ENCODE results near the gene CDK2AP2.

Gene CDK2AP2

DNA sequence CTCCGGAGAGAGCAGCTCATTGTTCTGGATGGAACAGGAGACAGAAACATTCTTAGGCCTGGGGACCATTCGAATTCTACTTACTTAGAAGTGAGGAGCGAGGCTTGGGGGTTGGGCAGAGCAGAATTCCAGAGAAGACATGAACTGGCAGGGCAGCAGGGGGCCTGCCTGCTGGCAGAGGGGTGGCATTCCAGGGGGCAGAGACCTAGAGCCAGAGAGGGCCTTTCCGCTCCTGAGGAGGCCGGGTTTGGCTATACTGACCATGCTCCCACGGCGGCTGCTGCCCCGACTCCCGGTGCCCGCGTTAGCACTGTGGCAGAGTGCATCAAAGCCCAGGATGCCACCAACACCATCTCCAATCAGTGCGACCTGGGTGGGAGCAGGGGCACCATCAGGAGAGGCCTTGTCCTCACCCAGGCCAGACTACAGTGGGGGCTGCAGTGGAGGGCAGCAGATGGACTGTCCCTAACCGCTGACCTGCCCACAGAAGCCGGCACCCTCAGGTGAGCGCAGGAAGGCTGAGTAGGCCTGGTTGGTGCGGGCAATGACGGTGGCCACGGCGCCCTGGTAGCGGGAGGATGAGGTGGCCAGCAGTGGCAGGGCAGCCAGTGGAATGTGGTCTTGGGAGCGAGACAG, 10.2 kb downstream of the CDK2AP2 start:
- DNase-seq (ENCODE audit: low read depth in 1 of 2, low spot score in 1 of 2) = no peak
- no peak for TF ChIP-seq JUND (IDR thresholded peaks at IDR 0.05; ENCODE audit: low read depth)
- in situ Hi-C loops (cut with HindIII; ENCODE audit: low pct_unique_long_range_greater_than_20kb, low sequenced_read_pairs) = no loop called here

DNA sequence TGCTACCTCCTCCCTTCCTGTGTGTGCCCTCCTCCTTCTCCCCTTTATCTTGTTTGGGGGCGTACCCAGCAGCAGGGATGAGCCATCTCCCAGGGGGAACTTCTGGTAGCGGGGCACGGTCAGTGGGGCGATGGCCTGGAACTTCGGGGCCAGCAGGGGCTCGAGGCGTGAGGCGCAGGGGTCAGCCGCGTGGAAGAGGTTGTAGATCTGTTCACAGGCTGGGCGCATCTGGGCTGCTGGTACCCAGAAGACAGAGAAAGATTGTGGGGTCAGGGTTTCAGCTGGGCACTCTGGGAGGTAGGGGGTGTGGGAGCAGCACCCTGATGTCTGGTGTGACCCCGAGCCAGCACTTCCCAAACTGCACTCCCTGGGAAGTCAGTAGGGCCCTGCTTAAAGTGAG, 11.8 kb downstream of the CDK2AP2 start:
- in situ Hi-C loops (cut with HindIII; ENCODE audit: low pct_unique_long_range_greater_than_20kb, low sequenced_read_pairs) = no loop called here
- no peak for TF ChIP-seq JUND (IDR thresholded peaks at IDR 0.05; ENCODE audit: low read depth)
- no peak for DNase-seq (ENCODE audit: low read depth in 1 of 2, low spot score in 1 of 2)

DNA sequence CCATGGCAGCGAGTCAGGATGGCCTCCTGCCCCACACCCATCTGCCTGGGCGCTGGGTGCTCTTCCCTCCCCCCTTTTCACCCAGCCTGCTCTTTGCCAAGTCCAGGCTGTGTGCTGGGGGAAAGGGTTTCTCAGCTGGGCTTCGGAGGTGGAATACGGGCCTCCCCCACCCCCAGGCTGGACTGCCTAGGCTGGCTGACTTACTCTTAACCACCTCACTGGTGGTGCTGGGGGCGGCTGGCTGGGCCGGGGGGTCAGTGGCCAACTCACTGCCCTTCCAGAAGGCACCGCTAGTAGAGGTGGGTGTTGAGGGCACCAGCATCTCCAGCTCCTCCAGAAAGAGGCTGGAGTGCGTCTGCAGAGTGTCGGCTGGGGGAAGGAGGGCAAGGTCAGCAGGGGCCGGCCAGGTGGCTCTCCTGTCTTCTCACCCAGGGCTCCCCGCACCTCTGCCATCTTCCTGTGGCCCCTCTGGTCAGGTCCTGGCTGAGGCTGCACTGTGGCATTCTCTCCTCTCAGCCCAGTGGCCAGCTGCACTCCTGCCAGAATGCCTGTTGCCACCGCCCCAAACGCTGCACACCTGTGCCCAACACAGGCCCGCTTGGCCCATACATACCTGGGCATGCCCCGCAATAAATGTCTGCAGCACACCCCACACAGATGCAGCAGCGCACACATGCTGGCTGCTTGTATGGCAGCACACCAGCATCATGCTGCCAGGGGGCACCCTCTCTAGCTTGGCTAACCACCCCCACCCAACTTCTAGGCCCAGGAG, 12.5 kb downstream of the CDK2AP2 start:
- in situ Hi-C loops (cut with HindIII; ENCODE audit: low pct_unique_long_range_greater_than_20kb, low sequenced_read_pairs) = no loop called here
- TF ChIP-seq JUND (IDR thresholded peaks at IDR 0.05; ENCODE audit: low read depth) = no peak
- DNase-seq (ENCODE audit: low read depth in 1 of 2, low spot score in 1 of 2) = no peak

DNA sequence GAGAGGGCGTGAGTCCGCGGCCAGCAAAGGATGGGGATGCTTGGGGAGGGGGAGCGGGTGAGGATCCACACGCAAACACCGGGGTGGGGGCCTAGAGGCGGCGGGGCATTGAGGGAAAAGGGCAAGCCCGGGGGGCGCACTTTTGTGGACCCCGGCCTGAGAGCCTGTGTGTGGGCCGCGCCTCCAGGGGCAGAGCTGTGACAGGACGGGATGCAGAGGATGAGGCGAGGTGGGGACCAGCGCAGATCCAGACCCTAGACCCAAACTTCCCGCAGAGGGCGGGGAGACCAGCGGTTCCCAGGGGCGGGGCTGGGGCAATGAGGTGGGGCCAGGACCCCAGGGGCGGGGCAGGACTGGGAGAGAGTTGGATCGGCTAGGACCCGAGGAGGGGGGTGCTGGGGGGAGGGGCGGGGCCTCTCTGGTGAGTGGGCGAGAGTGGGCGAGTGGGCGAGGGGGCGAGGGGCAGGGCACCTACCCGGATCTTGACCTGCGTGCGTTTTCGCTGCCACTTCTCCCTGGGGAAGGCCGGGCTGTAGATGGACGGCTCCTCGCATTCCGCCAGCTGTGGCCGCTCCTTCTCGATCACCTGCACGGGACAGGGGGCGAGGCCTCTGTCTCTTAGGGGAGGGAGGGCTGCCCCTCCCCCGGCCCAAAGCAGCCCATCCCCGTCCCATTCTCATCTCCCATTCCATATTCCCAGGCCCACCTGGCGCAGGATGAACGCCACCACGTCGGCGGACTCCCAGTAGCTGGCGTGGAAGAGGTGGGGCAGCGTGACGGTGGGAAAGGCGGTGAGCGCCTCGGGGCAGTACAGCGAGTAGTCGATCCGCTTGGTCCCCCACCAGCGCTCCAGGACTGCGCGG, 13.4 kb downstream of the CDK2AP2 start:
- no peak for TF ChIP-seq JUND (IDR thresholded peaks at IDR 0.05; ENCODE audit: low read depth)
- in situ Hi-C loops (cut with HindIII; ENCODE audit: low pct_unique_long_range_greater_than_20kb, low sequenced_read_pairs) = no loop called here
- no peak for DNase-seq (ENCODE audit: low read depth in 1 of 2, low spot score in 1 of 2)

DNA sequence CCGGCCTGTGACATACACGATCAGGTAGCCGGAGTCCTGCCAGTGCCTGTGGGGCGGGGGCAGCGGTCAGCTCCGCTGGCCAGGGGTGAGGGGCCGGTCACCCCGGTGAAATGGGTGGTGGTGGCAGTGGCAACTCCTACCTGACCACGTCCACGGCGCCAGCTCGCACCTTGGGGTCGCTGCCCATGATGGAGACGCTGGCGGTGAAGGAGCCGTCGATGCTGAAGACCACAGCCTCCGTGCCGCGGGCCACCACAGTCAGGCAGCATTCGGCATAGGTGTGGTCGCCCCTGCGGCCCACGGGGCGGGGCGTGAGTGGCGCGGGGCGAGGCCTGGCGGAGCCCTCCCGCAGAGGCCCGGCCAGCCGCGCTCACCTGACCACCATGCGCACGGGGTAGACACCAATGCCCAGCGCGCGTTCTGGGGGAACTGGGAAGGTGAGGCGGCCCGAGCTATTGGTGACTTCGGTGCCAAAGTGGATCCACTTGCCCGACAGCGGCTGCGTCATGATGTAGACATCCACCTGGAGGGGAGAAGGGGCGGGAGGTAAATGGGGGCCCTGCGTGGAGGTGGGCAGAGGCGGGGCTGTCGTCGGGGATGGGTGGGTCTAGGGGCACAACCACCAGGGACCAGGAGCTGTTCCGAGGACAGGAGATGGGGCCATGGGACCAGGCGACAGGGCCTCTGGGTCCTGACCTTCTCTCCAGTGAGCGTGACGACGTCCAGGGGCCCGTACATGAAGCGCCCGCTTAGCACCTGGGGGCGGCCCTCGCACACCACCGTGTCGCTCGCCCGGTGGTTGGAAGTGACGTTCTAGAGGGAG, 14.2 kb downstream of the CDK2AP2 start:
- no peak for TF ChIP-seq JUND (IDR thresholded peaks at IDR 0.05; ENCODE audit: low read depth)
- DNase-seq (ENCODE audit: low read depth in 1 of 2, low spot score in 1 of 2) = no peak

DNA sequence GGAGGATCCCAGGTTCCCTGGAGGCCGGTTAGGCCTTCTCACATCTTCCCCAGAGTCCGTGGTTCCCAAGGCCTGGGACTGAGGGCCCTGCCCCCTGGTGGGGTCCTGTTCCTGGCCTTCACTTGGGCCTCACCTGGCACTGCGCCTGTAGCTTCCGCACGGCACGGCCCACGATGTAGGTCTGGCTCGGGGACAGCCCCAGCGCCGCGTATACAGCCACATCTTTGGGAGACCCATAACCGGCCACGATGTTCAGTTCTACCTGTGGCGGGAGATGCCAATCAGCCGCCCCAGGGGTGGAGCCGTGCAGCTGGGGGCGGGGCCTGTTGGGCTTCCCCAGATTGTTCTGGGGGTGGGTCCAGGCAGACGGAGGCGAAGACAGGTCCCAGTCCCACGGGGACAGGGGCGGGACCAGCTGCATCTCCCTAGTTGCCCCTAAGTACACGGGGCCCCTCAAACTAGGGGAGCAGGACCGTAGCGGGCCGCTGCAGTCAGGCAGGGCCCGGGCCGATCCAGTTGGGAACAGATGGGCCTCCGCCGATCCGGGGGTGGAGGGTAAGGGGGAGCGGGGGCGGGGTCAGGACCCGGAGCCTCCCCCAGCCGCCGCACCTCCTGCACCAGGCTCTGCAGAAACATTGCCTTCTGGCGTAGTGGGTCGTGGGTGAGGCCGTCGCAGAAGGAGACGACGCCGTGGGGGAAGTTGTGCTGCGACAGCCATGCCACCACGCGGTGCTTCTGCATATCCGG, 15.0 kb downstream of the CDK2AP2 start:
- no peak for TF ChIP-seq JUND (IDR thresholded peaks at IDR 0.05; ENCODE audit: low read depth)
- no peak for DNase-seq (ENCODE audit: low read depth in 1 of 2, low spot score in 1 of 2)
- in situ Hi-C loops (cut with HindIII; ENCODE audit: low pct_unique_long_range_greater_than_20kb, low sequenced_read_pairs) = no loop called here

More for the DNA sequence above, 14.2 kb downstream of the CDK2AP2 start:
- in situ Hi-C loops (cut with HindIII; ENCODE audit: low pct_unique_long_range_greater_than_20kb, low sequenced_read_pairs) = no loop called here

DNA sequence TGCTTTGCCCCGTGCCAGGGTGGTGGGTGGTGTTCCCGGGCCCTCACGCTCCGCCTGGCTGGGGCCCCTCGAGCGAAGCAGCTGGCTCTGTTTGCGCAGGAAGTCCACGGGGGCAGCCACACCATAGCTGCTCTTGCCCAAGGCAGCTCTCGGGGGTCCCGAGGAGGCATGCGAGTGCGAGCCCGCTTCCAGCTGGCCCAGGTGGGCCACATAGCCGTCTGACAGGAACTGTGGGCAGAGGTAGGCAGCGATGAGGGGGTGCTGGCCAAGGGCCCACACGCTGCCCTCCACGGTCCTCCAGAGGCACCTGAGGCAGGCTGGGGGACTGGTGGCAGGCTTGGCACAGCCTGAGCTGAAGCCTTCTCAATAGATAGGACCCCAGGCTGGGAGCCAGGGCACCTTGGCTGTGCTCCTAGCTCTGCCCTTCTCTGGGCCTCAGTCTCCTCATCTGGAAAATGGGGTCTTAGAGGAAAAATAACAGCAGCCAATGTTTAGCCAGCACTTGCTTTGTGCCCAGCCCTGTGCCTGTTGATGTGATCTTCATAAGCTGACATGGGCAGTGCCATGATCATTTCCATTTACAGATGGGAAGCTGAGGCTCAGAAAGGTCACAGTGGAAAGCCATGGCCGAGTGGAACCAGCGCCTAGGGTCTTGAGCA, 15.8 kb downstream of the CDK2AP2 start:
- no peak for TF ChIP-seq JUND (IDR thresholded peaks at IDR 0.05; ENCODE audit: low read depth)
- in situ Hi-C loops (cut with HindIII; ENCODE audit: low pct_unique_long_range_greater_than_20kb, low sequenced_read_pairs) = no loop called here
- no peak for DNase-seq (ENCODE audit: low read depth in 1 of 2, low spot score in 1 of 2)

DNA sequence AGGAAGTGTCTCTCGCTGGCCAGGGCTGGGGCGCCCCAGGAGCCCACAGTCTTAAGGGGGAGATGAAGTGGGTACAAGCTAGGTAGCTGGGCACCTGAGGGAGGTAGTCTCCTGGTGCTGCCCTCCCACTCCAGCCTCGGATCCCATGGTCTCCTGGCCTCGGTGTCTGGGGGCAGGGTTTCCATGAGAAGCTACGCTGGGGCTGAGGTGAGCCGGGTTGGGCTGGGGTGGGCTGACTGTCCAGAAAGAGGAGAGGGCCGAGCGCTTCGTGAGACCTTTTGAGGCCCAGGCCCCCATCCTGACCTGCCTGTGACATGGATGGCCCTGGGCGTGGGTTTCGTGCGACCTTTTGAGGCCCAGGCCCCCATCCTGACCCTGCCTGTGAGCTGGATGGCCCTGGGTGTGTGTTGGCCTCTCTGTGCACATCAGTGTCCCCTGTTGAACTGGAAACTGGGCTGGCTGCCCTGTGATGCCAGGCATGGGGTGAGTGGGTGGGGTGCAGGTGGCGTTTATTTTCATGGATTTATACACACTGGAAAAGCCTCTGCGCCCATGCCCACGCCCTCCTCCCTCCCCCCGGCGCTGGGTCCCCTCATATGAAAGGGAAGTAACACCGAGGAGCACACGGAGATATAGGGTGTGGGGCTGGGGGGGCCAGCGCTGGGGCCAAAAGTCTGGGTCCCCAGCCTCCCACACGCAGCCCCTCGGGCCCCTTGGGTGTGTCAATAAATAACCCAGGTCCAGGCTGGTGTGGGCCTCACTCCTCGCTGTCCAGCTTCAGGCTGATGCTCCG, 16.5 kb downstream of the CDK2AP2 start:
- DNase-seq (ENCODE audit: low read depth in 1 of 2, low spot score in 1 of 2) = no peak
- TF ChIP-seq JUND (IDR thresholded peaks at IDR 0.05; ENCODE audit: low read depth) = no peak
- in situ Hi-C loops (cut with HindIII; ENCODE audit: low pct_unique_long_range_greater_than_20kb, low sequenced_read_pairs) = no loop called here

DNA sequence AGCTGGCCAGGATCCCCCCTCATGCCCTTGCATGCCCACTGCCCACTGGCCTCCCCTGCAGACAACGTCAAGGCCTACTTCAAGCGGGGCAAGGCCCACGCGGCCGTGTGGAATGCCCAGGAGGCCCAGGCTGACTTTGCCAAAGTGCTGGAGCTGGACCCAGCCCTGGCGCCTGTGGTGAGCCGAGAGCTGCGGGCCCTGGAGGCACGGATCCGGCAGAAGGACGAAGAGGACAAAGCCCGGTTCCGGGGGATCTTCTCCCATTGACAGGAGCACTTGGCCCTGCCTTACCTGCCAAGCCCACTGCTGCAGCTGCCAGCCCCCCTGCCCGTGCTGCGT, 17.3 kb downstream of the CDK2AP2 start:
- TF ChIP-seq JUND (IDR thresholded peaks at IDR 0.05; ENCODE audit: low read depth) = no peak
- in situ Hi-C loops (cut with HindIII; ENCODE audit: low pct_unique_long_range_greater_than_20kb, low sequenced_read_pairs) = no loop called here
- DNase-seq (ENCODE audit: low read depth in 1 of 2, low spot score in 1 of 2) = no peak

DNA sequence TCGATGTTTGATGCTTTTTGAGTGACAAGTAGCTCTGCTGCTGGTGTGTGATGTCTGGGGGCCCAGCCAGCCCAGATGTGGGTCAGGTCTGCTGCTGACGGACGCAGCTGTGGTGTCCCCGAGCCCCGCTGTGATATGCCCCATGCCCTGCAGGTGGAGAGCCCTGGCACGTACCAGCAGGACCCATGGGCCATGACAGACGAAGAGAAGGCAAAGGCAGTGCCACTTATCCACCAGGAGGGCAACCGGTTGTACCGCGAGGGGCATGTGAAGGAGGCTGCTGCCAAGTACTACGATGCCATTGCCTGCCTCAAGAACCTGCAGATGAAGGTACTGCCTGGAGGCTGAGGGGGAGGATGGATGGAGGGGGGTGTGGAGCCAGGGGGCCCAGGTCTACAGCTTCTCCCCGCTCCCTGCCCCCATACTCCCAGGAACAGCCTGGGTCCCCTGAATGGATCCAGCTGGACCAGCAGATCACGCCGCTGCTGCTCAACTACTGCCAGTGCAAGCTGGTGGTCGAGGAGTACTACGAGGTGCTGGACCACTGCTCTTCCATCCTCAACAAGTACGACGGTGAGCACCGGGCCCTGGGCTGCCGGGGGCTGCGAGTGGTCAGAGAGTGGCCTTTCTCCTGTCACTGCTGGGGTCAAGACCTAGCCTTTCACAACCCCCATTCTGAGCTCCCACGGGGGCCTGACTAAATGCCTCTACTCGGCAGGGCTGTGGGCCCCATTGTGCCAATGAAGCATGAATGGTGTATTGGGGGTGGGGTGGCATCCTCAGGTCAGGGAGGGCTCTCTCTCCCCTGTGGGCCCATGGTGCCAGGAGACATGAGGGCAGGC, 17.9 kb downstream of the CDK2AP2 start:
- in situ Hi-C loops (cut with HindIII; ENCODE audit: low pct_unique_long_range_greater_than_20kb, low sequenced_read_pairs) = no loop called here
- TF ChIP-seq JUND (IDR thresholded peaks at IDR 0.05; ENCODE audit: low read depth) = no peak
- no peak for DNase-seq (ENCODE audit: low read depth in 1 of 2, low spot score in 1 of 2)

All from T47D (cell line).